IMR-90 (cell line): ENCODE data around the gene TBC1D23. TPM values are rescaled to one million over a fixed set of nuclear protein-coding genes. Genes with fewer than 3 reads are reported as not detected.

Experiments used
- ATAC-seq: fragments of 200-7000 bp; cut with Tn5 transposase; 2 replicates; pipeline ENCODE4 v1.9.1; 2020; ENCODE audit warnings: low read depth, mild to moderate bottlenecking, moderate library complexity
- BruUV-seq: library from RNA; stranded (reverse); fragments of 400-500 nt; replicated peaks from 2 replicates; lab custom pipeline; 2021; lab: Mats Ljungman, UMichigan
- CTCF ChIA-PET: fragments of 300-600 bp; formaldehyde crosslinking; extraction: SDS; loops from one replicate; lab custom pipeline; 2021; ENCODE audit warnings: antibody characterized with exemption; lab: Yijun Ruan, JAX
- POLR2A ChIA-PET: fragments of 300-600 bp; sonication (Branson Sonifier 250); formaldehyde crosslinking; loops from one replicate; lab custom pipeline; 2022; ENCODE audit warnings: antibody characterized with exemption; ENCODE audit not compliant: unreplicated experiment; lab: Charles Lee
- DNase-seq: peaks from one replicate; pipeline ENCODE4 v3.0.0; 2013
- H2AFZ ChIP-seq: replicated peaks from 2 replicates; pipeline ENCODE3; 2013; ENCODE audit warnings: low read length, mild to moderate bottlenecking; ENCODE audit not compliant: poor library complexity
- H2AK5ac ChIP-seq: 2 replicates; pipeline ENCODE4 v1.6.1; 2013; ENCODE audit warnings: low read depth, low read length, inconsistent platforms
- H2AK9ac ChIP-seq: replicated peaks from 2 replicates; pipeline ENCODE3; 2013; ENCODE audit warnings: mild to moderate bottlenecking, low read depth, low read length, moderate library complexity; ENCODE audit not compliant: poor library complexity
- H2BK120ac ChIP-seq: 2 replicates; pipeline ENCODE4 v1.6.1; 2013; ENCODE audit warnings: low read depth, low read length, inconsistent platforms
- H2BK15ac ChIP-seq: 3 replicates; pipeline ENCODE4 v1.6.1; 2013; ENCODE audit warnings: low read depth, low read length, inconsistent platforms
- H2BK20ac ChIP-seq: 2 replicates; pipeline ENCODE4 v1.6.1; 2013; ENCODE audit warnings: low read depth, mild to moderate bottlenecking, inconsistent platforms, low read length, moderate library complexity
- H2BK5ac ChIP-seq: 2 replicates; pipeline ENCODE4 v1.6.1; 2013; ENCODE audit warnings: mild to moderate bottlenecking, low read depth, low read length, inconsistent platforms; ENCODE audit not compliant: poor library complexity, severe bottlenecking
- H3K14ac ChIP-seq: replicated peaks from 2 replicates; pipeline ENCODE4 v1.6.1; 2013; ENCODE audit warnings: low read depth, low read length, inconsistent platforms
- H3K18ac ChIP-seq: 2 replicates; pipeline ENCODE4 v1.6.1; 2013; ENCODE audit warnings: low read depth, low read length, control low read depth
- H3K23ac ChIP-seq: 2 replicates; pipeline ENCODE4 v1.6.1; 2013; ENCODE audit warnings: low read depth, low read length, inconsistent platforms
- H3K27ac ChIP-seq: 2 replicates; pipeline ENCODE4 v1.5.1; 2013; ENCODE audit warnings: mild to moderate bottlenecking, control low read depth, low read length; ENCODE audit not compliant: insufficient read depth
- H3K27me3 ChIP-seq: 2 replicates; pipeline ENCODE4 v1.6.1; 2013; ENCODE audit warnings: low read length; ENCODE audit not compliant: control insufficient read depth, insufficient read depth
- H3K36me3 ChIP-seq: 2 replicates; pipeline ENCODE4 v1.6.1; 2013; ENCODE audit warnings: low read length, mixed read lengths; ENCODE audit not compliant: control insufficient read depth, insufficient read depth
- H3K4ac ChIP-seq: 2 replicates; pipeline ENCODE4 v1.6.1; 2013; ENCODE audit warnings: low read depth, low read length, inconsistent platforms
- H3K4me1 ChIP-seq: 2 replicates; pipeline ENCODE4 v1.6.1; 2013; ENCODE audit warnings: low read length, mixed read lengths; ENCODE audit not compliant: control insufficient read depth, insufficient read depth
- H3K4me2 ChIP-seq: 2 replicates; pipeline ENCODE4 v1.6.1; 2013; ENCODE audit warnings: low read depth, mild to moderate bottlenecking, control low read depth, low read length, moderate library complexity
- H3K4me3 ChIP-seq: 2 replicates; pipeline ENCODE4 v1.5.1; 2013; ENCODE audit warnings: low read depth, mild to moderate bottlenecking, control low read depth, low read length, moderate library complexity; ENCODE audit not compliant: insufficient read depth
- H3K56ac ChIP-seq: 2 replicates; pipeline ENCODE4 v1.6.1; 2013; ENCODE audit warnings: low read length, inconsistent platforms; ENCODE audit not compliant: insufficient read depth; ENCODE audit errors: extremely low read depth
- H3K79me1 ChIP-seq, 2 experiments: 2 replicates each; pipeline ENCODE4 v1.6.1; 2013; ENCODE audit warnings: low read length in 2 of 2, inconsistent platforms in 1 of 2, low read depth in 1 of 2
- H3K9ac ChIP-seq: 2 replicates; pipeline ENCODE4 v1.6.1; 2013; ENCODE audit warnings: low read depth, low read length, control low read depth
- H3K9me1 ChIP-seq: 2 replicates; pipeline ENCODE4 v1.6.1; 2013; ENCODE audit warnings: low read length, inconsistent platforms; ENCODE audit not compliant: insufficient read depth
- H3K9me3 ChIP-seq: 2 replicates; pipeline ENCODE4 v1.6.1; 2013; ENCODE audit warnings: low read length; ENCODE audit not compliant: control insufficient read depth, insufficient read depth
- H4K20me1 ChIP-seq: 2 replicates; pipeline ENCODE4 v1.6.1; 2013; ENCODE audit warnings: low read length, inconsistent platforms; ENCODE audit not compliant: insufficient read depth
- H4K5ac ChIP-seq: 2 replicates; pipeline ENCODE4 v1.6.1; 2013; ENCODE audit warnings: mild to moderate bottlenecking, low read depth, low read length, control low read depth
- H4K8ac ChIP-seq, 2 experiments: 2 replicates each; pipeline ENCODE4 v1.6.1; 2013; ENCODE audit warnings: low read depth in 2 of 2, low read length in 2 of 2, control low read depth in 1 of 2, inconsistent platforms in 1 of 2
- H4K91ac ChIP-seq: 2 replicates; pipeline ENCODE4 v1.6.1; 2013; ENCODE audit warnings: low read depth, low read length, inconsistent platforms; ENCODE audit not compliant: insufficient read depth
- CEBPB ChIP-seq: IDR thresholded peaks from 2 replicates; pipeline ENCODE4 v1.6.1; 2012; ENCODE audit warnings: low read depth, low read length, improper control_type of control experiment
- NFE2L2 ChIP-seq: fragments of 150-350 bp; IDR thresholded peaks from 2 replicates; pipeline ENCODE4 v1.6.1; 2016; ENCODE audit warnings: low read depth, mild to moderate bottlenecking, low read length
- WGBS, 2 experiments: methylation state at CpG; one replicate each; pipeline versions ENCODE4 v1.1.5 to v1.1.7; 2013; ENCODE audit warnings: missing lambda C conversion rate in 2 of 2; ENCODE audit not compliant: insufficient read length in 1 of 2; ENCODE audit errors: extremely low coverage in 2 of 2; 5-methylcytosine and 5-hydroxymethylcytosine counted together
- dilution Hi-C: fragments of 300-500 bp; cut with HindIII; formaldehyde crosslinking; loops from one replicate; pipeline ENCODE4 v1.14.3; 2018; ENCODE audit warnings: low sequenced_read_pairs; ENCODE audit not compliant: unreplicated experiment
- in situ Hi-C: fragments of 300-500 bp; cut with MboI; formaldehyde crosslinking; loops from 3 replicates; pipeline ENCODE4 v1.14.3; 2019; ENCODE audit warnings: low sequenced_read_pairs, inconsistent platforms, mixed read lengths
- intact Hi-C: fragments of 100-400 bp; cut with micrococcal nuclease; formaldehyde crosslinking; loops from 2 replicates; pipeline ENCODE4 v1.10.0; 2022
- polyA plus RNA-seq, 3 experiments: library from polyadenylated mRNA; depleted of rRNA; stranded (reverse); fragments of >200 nt; gene quantifications; 2 replicates each; pipeline ENCODE4 v1.2.3, GENCODE V29; 2012; ENCODE audit warnings: low replicate concordance in 1 of 3
- total RNA-seq: library from RNA; depleted of rRNA; stranded (reverse); fragments of >200 nt; gene quantifications from 2 replicates; pipeline ENCODE4 v1.2.3, GENCODE V29; 2012
- TF ChIP-seq, protein P1 (sequence below): fragments of 150-350 bp; IDR thresholded peaks from 2 replicates; pipeline ENCODE4 v1.6.1; 2016; ENCODE audit warnings: low read depth, mild to moderate bottlenecking, low read length, moderate library complexity, borderline replicate concordance

Gene TBC1D23
- total and polyA plus RNA-seq, 2 of the 4 experiments (the other 2 are of a cell fraction): 21.2 to 67.0 TPM

DNA sequence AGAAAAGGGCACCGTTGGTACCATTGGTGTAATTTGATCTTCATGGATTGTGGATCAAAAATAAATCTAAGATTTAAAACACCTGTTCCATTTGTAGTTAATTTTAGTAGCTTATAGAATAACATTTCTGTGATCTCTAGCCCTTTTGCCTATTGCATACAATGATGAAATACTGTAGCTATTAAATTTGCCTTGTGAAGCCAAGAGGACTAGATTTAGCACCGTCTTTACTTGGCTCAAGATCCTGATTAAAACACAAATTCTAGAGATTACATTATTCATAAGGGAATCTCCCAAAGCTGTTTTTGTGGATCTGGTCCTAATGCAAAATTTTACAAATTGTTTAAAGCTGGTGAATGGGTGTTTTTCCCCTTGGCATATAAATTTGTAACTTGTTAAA lies 8.2 kb downstream of the TBC1D23 start:
- H3K56ac ChIP-seq: peak overlapping the region; percentile 31; the same call in 1 of the 2 replicates
- H2BK20ac ChIP-seq: no peak overlapping the region; the same call in 1 of the 2 replicates
- no peak overlapping the region for H2AK5ac ChIP-seq
- peak overlapping the region; percentile 96 for H2BK5ac ChIP-seq
- BruUV-seq: no TSS peak
- ATAC-seq: no peak
- no peak overlapping the region for H2AFZ ChIP-seq
- H3K36me3 ChIP-seq: no peaks in the 10 kb centered on the region
- POLR2A ChIA-PET: no interaction called here
- peak overlapping the region; percentile 13; the same call in 1 of the 2 replicates for H3K4ac ChIP-seq
- intact Hi-C loops: no loop called here
- no peak overlapping the region for H3K14ac ChIP-seq
- H4K5ac ChIP-seq: no peak overlapping the region
- H3K79me1 ChIP-seq: peaks cover 10 to 42% of the 10 kb centered on the region in 2 experiments
- H4K20me1 ChIP-seq: peaks cover 18% of the 10 kb centered on the region; the same call in 1 of the 2 replicates
- H3K27ac ChIP-seq: no peak overlapping the region; the same call in 1 of the 2 replicates
- no peaks in the 10 kb centered on the region for H3K27me3 ChIP-seq
- no peak overlapping the region for H3K9ac ChIP-seq
- in situ Hi-C loops: no loop called here
- H2BK120ac ChIP-seq: peak overlapping the region; percentile 46; the same call in 1 of the 2 replicates
- no peaks in the 10 kb centered on the region for H3K9me3 ChIP-seq
- H4K8ac ChIP-seq: peak overlapping the region in 1 of 2 experiments; percentile 39; a peak in 1 of 4 replicates
- H4K91ac ChIP-seq: no peak overlapping the region
- TF ChIP-seq, protein P1, sequence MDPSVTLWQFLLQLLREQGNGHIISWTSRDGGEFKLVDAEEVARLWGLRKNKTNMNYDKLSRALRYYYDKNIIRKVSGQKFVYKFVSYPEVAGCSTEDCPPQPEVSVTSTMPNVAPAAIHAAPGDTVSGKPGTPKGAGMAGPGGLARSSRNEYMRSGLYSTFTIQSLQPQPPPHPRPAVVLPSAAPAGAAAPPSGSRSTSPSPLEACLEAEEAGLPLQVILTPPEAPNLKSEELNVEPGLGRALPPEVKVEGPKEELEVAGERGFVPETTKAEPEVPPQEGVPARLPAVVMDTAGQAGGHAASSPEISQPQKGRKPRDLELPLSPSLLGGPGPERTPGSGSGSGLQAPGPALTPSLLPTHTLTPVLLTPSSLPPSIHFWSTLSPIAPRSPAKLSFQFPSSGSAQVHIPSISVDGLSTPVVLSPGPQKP: no peak
- peak; percentile 51; the same call in 1 of the 2 replicates for TF ChIP-seq CEBPB
- TF ChIP-seq NFE2L2: no peak
- H3K4me2 ChIP-seq: peak overlapping the region; percentile 60; the same call in 1 of the 2 replicates
- no peak overlapping the region for H3K4me3 ChIP-seq
- H3K9me1 ChIP-seq: peaks cover 4% of the 10 kb centered on the region
- CTCF ChIA-PET: interaction anchor here (0.9 kb wide), 1 partner anchor 24 kb away, joined by 3 read pairs; no protein-coding TSS in a partner anchor
- peak overlapping the region; percentile 22; the same call in 1 of the 2 replicates for H3K18ac ChIP-seq
- dilution Hi-C loops: no loop called here
- DNase-seq: peak; percentile 27
- WGBS, 2 experiments: no CpG with 5 or more reads among the region's 2 CpGs
- H2AK9ac ChIP-seq: no peak overlapping the region
- peak overlapping the region; percentile 57; the same call in 1 of the 2 replicates for H3K23ac ChIP-seq
- no peak overlapping the region for H2BK15ac ChIP-seq
- H3K4me1 ChIP-seq: peaks cover 4% of the 10 kb centered on the region
